Breast epithelium (tissue), 4 donors: ENCODE results near the gene FBXO15. TPM values are rescaled to one million over a fixed set of nuclear protein-coding genes. Genes with fewer than 3 reads are reported as not detected.

Experiments
- DNase-seq, 2 donors: peaks; one replicate each; pipeline ENCODE4 v3.0.0-alpha.2; 2019; ENCODE audit warnings: low spot score in 2 of 2
- H3K27ac ChIP-seq, 2 donors: fragments of 200-600 bp; sonication (generic) in 1 of 2; one replicate each; pipeline ENCODE4 v1.5.1; 2016 to 2019; ENCODE audit warnings: mild to moderate bottlenecking in 1 of 2
- H3K27me3 ChIP-seq, 2 donors: fragments of 200-600 bp; sonication (generic) in 1 of 2; one replicate each; pipeline versions ENCODE4 v1.5.1 to v1.6.0; 2017 to 2019; ENCODE audit warnings: control low read depth in 1 of 2, mild to moderate bottlenecking in 1 of 2
- H3K36me3 ChIP-seq: fragments of 200-600 bp; one replicate; pipeline ENCODE4 v1.5.1; 2019
- H3K4me1 ChIP-seq, 2 donors: fragments of 200-600 bp; sonication (generic); one replicate each; pipeline ENCODE4 v1.5.1; 2016 to 2019; ENCODE audit warnings: control low read depth in 1 of 2
- H3K4me3 ChIP-seq, 3 donors: fragments of 200-600 bp; sonication (generic); 1 replicate in 2 of 3; 2 replicates in 1 of 3; pipeline ENCODE4 v1.5.1; 2016 to 2019; ENCODE audit warnings: mild to moderate bottlenecking in 3 of 3, moderate library complexity in 2 of 3
- H3K9me3 ChIP-seq, 2 donors: fragments of 200-600 bp; sonication (generic) in 1 of 2; one replicate each; pipeline ENCODE4 v1.5.1; 2016 to 2019; ENCODE audit warnings: control low read depth in 1 of 2
- POLR2A ChIP-seq: fragments of 450-650 bp; IDR thresholded peaks from one replicate; pipeline ENCODE4 v1.6.1; 2016; ENCODE audit warnings: antibody characterized with exemption, mild to moderate bottlenecking, moderate library complexity
- POLR2AphosphoS5 ChIP-seq, 3 donors: sonication (generic); formaldehyde crosslinking; IDR thresholded peaks; one replicate each; pipeline ENCODE4 v1.6.1; 2017; ENCODE audit warnings: antibody characterized with exemption in 3 of 3
- intact Hi-C: fragments of 100-400 bp; cut with DNase I; formaldehyde crosslinking; loops from one replicate; pipeline ENCODE4 v1.15.1; 2023; ENCODE audit warnings: low total_unique reads
- total RNA-seq, 3 donors: library from RNA; depleted of rRNA; stranded (reverse); fragments of >200 nt; gene quantifications; one replicate each; pipeline ENCODE4 v1.1.0, GENCODE V29; 2016
- TF ChIP-seq, protein P1 (sequence below), 3 donors: fragments of 450-650 bp; IDR thresholded peaks; one replicate each; pipeline ENCODE4 v1.5.1; 2016 to 2017; ENCODE audit warnings: antibody characterized with exemption in 3 of 3, mild to moderate bottlenecking in 3 of 3, moderate library complexity in 3 of 3

FBXO15 gene
- total RNA-seq, 3 donors from 2014 or later: 0.64 to 1.3 (median 0.73) TPM

DNA sequence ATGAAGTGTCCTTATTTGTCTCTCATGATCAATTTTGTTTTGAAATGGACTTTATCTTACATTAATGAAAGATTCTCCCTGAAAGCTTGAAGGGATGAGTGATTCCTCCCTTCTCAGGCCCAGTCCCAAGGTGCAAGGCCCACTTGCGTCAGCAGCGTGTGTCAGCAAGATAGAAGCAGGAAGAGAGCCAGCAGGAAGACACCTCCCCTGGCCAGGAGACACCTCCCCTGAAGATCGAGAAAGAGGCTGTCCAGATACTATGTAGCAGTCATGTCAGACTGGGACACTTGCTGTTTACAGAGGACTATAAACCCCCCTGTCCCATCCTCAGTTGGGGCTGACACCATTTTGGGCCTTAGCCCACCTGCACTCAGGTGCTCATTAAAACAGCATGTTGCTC lies 39.0 kb upstream of the FBXO15 start:
- intact Hi-C loops: no loop called here
- Histone ChIP-seq H3K4me3 (no peak overlapping the region), H3K36me3 (no peaks in the 10 kb centered on the region), H3K27ac (no peak overlapping the region), H3K4me1 (no peaks in the 10 kb centered on the region), H3K9me3 (no peaks in the 10 kb centered on the region), H3K27me3 (no peaks in the 10 kb centered on the region)
- DNase-seq: no peak
- TF ChIP-seq POLR2A (no peak), POLR2AphosphoS5 (IDR thresholded peaks at IDR 0.05) (no peak)
- TF ChIP-seq, protein P1, sequence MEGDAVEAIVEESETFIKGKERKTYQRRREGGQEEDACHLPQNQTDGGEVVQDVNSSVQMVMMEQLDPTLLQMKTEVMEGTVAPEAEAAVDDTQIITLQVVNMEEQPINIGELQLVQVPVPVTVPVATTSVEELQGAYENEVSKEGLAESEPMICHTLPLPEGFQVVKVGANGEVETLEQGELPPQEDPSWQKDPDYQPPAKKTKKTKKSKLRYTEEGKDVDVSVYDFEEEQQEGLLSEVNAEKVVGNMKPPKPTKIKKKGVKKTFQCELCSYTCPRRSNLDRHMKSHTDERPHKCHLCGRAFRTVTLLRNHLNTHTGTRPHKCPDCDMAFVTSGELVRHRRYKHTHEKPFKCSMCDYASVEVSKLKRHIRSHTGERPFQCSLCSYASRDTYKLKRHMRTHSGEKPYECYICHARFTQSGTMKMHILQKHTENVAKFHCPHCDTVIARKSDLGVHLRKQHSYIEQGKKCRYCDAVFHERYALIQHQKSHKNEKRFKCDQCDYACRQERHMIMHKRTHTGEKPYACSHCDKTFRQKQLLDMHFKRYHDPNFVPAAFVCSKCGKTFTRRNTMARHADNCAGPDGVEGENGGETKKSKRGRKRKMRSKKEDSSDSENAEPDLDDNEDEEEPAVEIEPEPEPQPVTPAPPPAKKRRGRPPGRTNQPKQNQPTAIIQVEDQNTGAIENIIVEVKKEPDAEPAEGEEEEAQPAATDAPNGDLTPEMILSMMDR (IDR thresholded peaks at IDR 0.05): no peak

DNA sequence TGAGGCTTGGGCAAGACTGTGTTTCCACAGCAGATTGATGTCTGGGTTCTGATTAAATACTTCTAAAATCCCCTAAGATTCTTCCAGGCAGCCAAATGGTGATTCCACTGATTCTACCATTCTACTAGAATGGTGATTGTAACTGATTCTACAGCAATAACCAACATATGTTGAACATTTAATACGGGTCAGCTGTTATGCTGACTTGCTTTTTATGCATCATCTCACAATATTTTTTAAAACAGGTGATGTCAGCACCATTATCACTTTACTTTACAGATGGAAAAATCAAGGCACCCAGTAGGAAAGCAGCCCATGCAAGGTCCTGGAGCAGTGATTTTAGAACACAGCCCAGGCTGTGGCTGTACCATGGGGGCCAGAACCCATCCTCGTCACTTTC lies 38.2 kb upstream of the FBXO15 start:
- Histone ChIP-seq H3K27me3 (no peaks in the 10 kb centered on the region), H3K4me1 (no peaks in the 10 kb centered on the region), H3K9me3 (no peaks in the 10 kb centered on the region), H3K36me3 (no peaks in the 10 kb centered on the region), H3K27ac (no peak overlapping the region), H3K4me3 (no peak overlapping the region)
- intact Hi-C loops: no loop called here
- TF ChIP-seq POLR2AphosphoS5 (IDR thresholded peaks at IDR 0.05) (no peak), POLR2A (no peak)
- TF ChIP-seq, protein P1 (IDR thresholded peaks at IDR 0.05): no peak
- DNase-seq: no peak

DNA sequence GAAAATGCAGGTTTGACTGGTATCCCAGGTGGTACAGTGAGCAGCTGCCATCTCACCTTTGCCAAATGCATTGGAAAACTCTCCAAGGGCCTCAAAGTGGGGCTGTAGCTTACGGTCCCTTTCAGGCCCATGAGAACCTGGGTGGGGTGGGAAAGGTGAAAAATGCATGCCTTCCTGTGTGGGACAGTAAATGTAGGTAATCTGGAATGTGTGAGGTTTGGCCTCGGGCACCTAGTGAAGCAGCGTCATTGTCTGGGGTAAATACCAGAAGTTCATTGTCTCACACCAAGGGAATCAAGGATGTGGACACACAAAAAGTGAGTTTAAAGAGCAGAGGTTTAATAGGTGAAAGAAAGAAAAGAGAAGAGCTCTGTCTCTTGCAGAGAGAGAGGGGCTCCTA lies 37.2 kb upstream of the FBXO15 start:
- Histone ChIP-seq H3K27ac (peak overlapping the region in 1 of 2 donors; percentile 36), H3K9me3 (no peaks in the 10 kb centered on the region), H3K36me3 (no peaks in the 10 kb centered on the region), H3K27me3 (no peaks in the 10 kb centered on the region), H3K4me3 (no peak overlapping the region), H3K4me1 (no peaks in the 10 kb centered on the region)
- intact Hi-C loops: no loop called here
- TF ChIP-seq POLR2AphosphoS5 (IDR thresholded peaks at IDR 0.05) (no peak), POLR2A (no peak)
- TF ChIP-seq, protein P1 (IDR thresholded peaks at IDR 0.05): no peak
- peak in 1 of 2 donors; percentile 53 for DNase-seq

DNA sequence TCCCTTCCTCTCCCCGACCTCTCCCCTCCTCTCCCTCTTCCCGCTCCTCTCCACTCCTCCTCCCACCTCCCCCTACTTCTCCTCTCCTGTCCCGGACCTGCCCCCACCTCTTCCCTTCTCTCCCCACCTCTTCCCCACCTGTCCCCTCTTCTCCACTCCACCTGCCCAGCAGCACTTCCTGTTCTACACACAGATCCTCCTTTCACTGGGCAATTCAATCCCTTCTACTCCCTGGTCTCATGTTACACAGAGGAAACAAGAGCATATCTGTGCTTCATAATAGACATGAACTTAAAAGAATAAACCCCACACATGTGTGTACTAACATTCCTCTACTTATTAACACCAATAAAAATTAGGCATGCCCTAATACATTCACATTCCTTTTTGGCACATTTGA lies 35.5 kb upstream of the FBXO15 start:
- H3K27ac ChIP-seq: no peak overlapping the region
- intact Hi-C loops: no loop called here
- H3K9me3 ChIP-seq: no peaks in the 10 kb centered on the region
- no peak overlapping the region for H3K4me3 ChIP-seq
- H3K36me3 ChIP-seq: no peaks in the 10 kb centered on the region
- TF ChIP-seq, protein P1 (IDR thresholded peaks at IDR 0.05): no peak
- TF ChIP-seq POLR2AphosphoS5 (IDR thresholded peaks at IDR 0.05) (no peak), POLR2A (no peak)
- no peak for DNase-seq
- H3K4me1 ChIP-seq: no peaks in the 10 kb centered on the region
- no peaks in the 10 kb centered on the region for H3K27me3 ChIP-seq

DNA sequence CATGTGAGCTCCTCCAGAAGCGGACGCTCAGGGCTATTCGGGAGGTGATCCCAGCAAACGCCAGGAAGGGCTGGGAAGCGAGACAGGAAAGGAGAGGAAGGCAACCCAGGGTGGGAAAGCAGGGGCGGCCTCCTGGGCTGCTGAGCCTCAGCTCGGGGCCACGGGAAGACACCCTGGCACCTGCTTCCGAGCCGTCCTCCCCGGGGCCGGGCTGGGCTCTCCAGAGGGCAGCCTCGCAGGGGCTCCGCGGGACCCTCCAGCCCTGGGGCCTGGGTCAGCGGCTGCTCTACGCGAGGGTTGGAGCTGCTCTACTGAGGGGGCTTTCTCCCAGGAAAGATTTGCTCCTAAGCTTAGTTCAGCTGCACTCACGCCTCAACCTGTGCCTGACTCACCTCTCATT lies 34.7 kb upstream of the FBXO15 start:
- no peaks in the 10 kb centered on the region for H3K9me3 ChIP-seq
- no peak overlapping the region for H3K4me3 ChIP-seq
- no peaks in the 10 kb centered on the region for H3K36me3 ChIP-seq
- no peak for DNase-seq
- intact Hi-C loops: no loop called here
- H3K4me1 ChIP-seq: no peaks in the 10 kb centered on the region
- H3K27ac ChIP-seq: no peak overlapping the region
- no peaks in the 10 kb centered on the region for H3K27me3 ChIP-seq
- TF ChIP-seq POLR2A (no peak), POLR2AphosphoS5 (IDR thresholded peaks at IDR 0.05) (no peak)
- TF ChIP-seq, protein P1 (IDR thresholded peaks at IDR 0.05): no peak
